GM06990 (cell line): Measurements from ENCODE around the gene GLCCI1.

ENCODE experiments used
- DNase-seq: peaks from one replicate; pipeline ENCODE4 v3.0.0-alpha.2; 2011; ENCODE audit not compliant: insufficient read length; ENCODE audit errors: extremely low read depth
- H3K27me3 ChIP-seq: replicated peaks from 2 replicates; pipeline ENCODE4 v1.6.0; 2011; ENCODE audit warnings: low read length; ENCODE audit not compliant: control insufficient read depth, insufficient read depth
- H3K36me3 ChIP-seq: 2 replicates; pipeline ENCODE4 v1.5.1; 2011; ENCODE audit warnings: low read length; ENCODE audit not compliant: control insufficient read depth, insufficient read depth
- H3K4me3 ChIP-seq: replicated peaks from 2 replicates; pipeline ENCODE4 v1.5.1; 2011; ENCODE audit warnings: low read depth, mild to moderate bottlenecking, control low read depth, low read length
- CTCF ChIP-seq: IDR thresholded peaks from 2 replicates; pipeline ENCODE4 v1.5.1; 2011; ENCODE audit warnings: low read length, control low read depth, mild to moderate bottlenecking, inconsistent platforms; ENCODE audit not compliant: insufficient read depth, poor library complexity, severe bottlenecking

Gene GLCCI1

GRCh38 chr7:7968544-7969305 is at the start of gene GLCCI1:
Gene GLCCI1, plus strand, starts transcription at chr7:7968796. Its CDS starts 555 bp downstream, at chr7:7969351.
- peak; percentile 97 for DNase-seq
- Histone ChIP-seq H3K27me3 (no peaks in the 10 kb centered on the region), H3K4me3 (peak within 1 kb of the TSS; percentile 87), H3K36me3 (no peaks in the 10 kb centered on the region)
- no peak for TF ChIP-seq CTCF

GRCh38 chr7:7919449-7919945 is 49.1 kb upstream of the GLCCI1 start:
- DNase-seq = no peak
- TF ChIP-seq CTCF = no peak
- no peak overlapping the region for H3K4me3 ChIP-seq
- H3K36me3 ChIP-seq = no peaks in the 10 kb centered on the region
- H3K27me3 ChIP-seq = no peaks in the 10 kb centered on the region

GRCh38 chr7:7920056-7920455 is 48.5 kb upstream of the GLCCI1 start:
- H3K36me3 ChIP-seq = no peaks in the 10 kb centered on the region
- no peaks in the 10 kb centered on the region for H3K27me3 ChIP-seq
- H3K4me3 ChIP-seq = no peak overlapping the region
- TF ChIP-seq CTCF = no peak
- DNase-seq = no peak

GRCh38 chr7:7920481-7920880 is 48.1 kb upstream of the GLCCI1 start:
- no peak overlapping the region for H3K4me3 ChIP-seq
- no peaks in the 10 kb centered on the region for H3K36me3 ChIP-seq
- TF ChIP-seq CTCF = no peak
- no peaks in the 10 kb centered on the region for H3K27me3 ChIP-seq
- peak; percentile 54 for DNase-seq

GRCh38 chr7:7921830-7922229 is 46.8 kb upstream of the GLCCI1 start:
- H3K36me3 ChIP-seq = no peaks in the 10 kb centered on the region
- DNase-seq = no peak
- TF ChIP-seq CTCF = no peak

More at GRCh38 chr7:7921830-7922229, 46.8 kb upstream of the GLCCI1 start:
- H3K4me3 ChIP-seq = no peak overlapping the region
- no peaks in the 10 kb centered on the region for H3K27me3 ChIP-seq
